Measurements from ENCODE around the gene NPEPPS. TPM values are rescaled to one million over a fixed set of nuclear protein-coding genes. Genes with fewer than 3 reads are reported as not detected.
A peak's percentile ranks its signal among the peaks of the same experiment; 100 is the strongest.

The NPEPPS gene
- total and polyA plus RNA-seq, 2 of the 13 experiments (the other 11 are each of a cell fraction or from before 2014, with no cell fraction given), result 53.5 to 127 TPM

DNA sequence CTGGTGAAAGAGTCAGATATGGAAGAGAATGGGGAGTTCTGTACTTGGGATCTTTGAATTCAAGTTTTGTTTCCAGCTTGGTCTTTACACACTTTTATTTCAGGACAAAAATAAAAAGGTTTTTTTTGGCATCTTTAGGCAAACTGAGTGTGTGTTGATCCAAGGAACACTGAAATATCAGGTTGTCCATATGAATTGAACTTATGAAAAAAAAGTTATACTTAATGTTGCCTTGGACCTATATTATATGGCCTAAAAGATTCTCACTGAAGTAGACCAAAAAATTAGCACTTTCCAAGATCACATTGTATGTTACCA lies 133.7 kb downstream of the NPEPPS start:
- Histone ChIP-seq H3K36me3 (replicated peaks in 1 of 2; ENCODE audit: control insufficient read depth in 1 of 2, insufficient read depth in 2 of 2, low read length in 2 of 2) (peaks cover 48 to 92% of the 10 kb centered on the region in 2 experiments), H3K9ac (ENCODE audit: insufficient read depth, low read depth, low read length) (no peak overlapping the region), H4K20me1 (ENCODE audit: insufficient read depth, low read length) (peaks cover 19% of the 10 kb centered on the region), H3K4me3 (replicated peaks in 1 of 3; ENCODE audit: insufficient read depth in 1 of 3, low read depth in 2 of 3, low read length in 3 of 3) (no peak overlapping the region), H2AFZ (ENCODE audit: low read length) (no peak overlapping the region), H3K79me2 (ENCODE audit: insufficient read depth, low read length) (no peaks in the 10 kb centered on the region), H3K9me3 (ENCODE audit: low read length) (no peaks in the 10 kb centered on the region), H3K27me3 (ENCODE audit: control insufficient read depth in 1 of 2, insufficient read depth in 2 of 2, low read length in 2 of 2) (no peaks in the 10 kb centered on the region), H3K27ac (ENCODE audit: extremely low read length, insufficient read depth, low read length) (no peak overlapping the region), H3K4me2 (ENCODE audit: low read depth, low read length) (no peak overlapping the region), H3K4me1 (ENCODE audit: insufficient read depth, low read length) (no peaks in the 10 kb centered on the region)
- FAIRE-seq (no peak), DNase-seq (ENCODE audit: low spot score) (no peak), ATAC-seq (no peak)
- BruUV-seq (replicated peaks), result no TSS peak
- ChIA-PET CTCF (ENCODE audit: low intra/inter-chr PET ratio, low total read pairs) (interaction anchor here (0.9 to 1.4 kb wide), 2 partner anchors 78 to 138 kb away, joined by 4 to 8 read pairs; no protein-coding TSS in a partner anchor), POLR2A (interaction anchor here (1.0 to 6.9 kb wide), 2 partner anchors 13 to 17 kb away, joined by 3 to 59 read pairs; partner anchors contain the start of gene KPNB1)
- in situ Hi-C loops (cut with HindIII; ENCODE audit: extremely low pct_ligation_motif_present, low pct_unique_long_range_greater_than_20kb) (no loop called here), intact Hi-C loops (cut with micrococcal nuclease; ENCODE audit: unreplicated experiment) (loop anchor here (1.0 to 2.0 kb wide), 3 partner anchors 14 to 78 kb away; no protein-coding TSS in a partner anchor)
- TF ChIP-seq NR2F6 (IDR thresholded peaks at IDR 0.05) (no peak), NR2F6 (CRISPR knock-in tag; IDR thresholded peaks at IDR 0.05) (0 out of 2 replicates have a peak, but pooled peaks have one; percentile 13), ELF4 (CRISPR knock-in tag; IDR thresholded peaks at IDR 0.05; ENCODE audit: borderline replicate concordance) (no peak), GABPA (IDR thresholded peaks at IDR 0.05; ENCODE audit: low read depth, low read length) (no peak), GABPA (CRISPR knock-in tag; IDR thresholded peaks at IDR 0.05; ENCODE audit: low read depth) (0 out of 2 replicates have a peak, but pooled peaks have one; percentile 3)

DNA sequence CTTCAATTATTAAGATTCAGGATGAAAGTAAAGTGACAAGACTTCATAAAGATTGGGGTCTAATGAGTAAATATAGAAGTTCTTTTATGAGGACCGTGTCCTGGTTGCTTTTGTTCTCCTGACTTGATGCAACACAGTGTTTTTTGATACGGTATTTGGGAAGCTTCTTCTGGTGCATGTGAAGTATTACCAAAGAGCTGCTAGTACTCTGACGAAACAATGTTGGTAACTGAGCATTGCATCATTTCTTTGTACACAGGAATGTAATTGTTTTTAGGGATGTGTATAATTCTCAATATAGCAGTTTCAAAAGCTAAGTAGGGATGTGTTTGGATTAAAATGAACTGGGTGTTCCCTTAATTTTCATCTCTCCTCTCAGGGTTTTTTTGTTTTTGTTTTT lies 134.7 kb downstream of the NPEPPS start:
- Histone ChIP-seq H3K4me2 (ENCODE audit: low read depth, low read length) (no peak overlapping the region), H3K79me2 (ENCODE audit: insufficient read depth, low read length) (no peaks in the 10 kb centered on the region), H3K4me3 (replicated peaks in 1 of 3; ENCODE audit: insufficient read depth in 1 of 3, low read depth in 2 of 3, low read length in 3 of 3) (no peak overlapping the region), H4K20me1 (ENCODE audit: insufficient read depth, low read length) (peaks cover 16% of the 10 kb centered on the region), H3K36me3 (replicated peaks in 1 of 2; ENCODE audit: control insufficient read depth in 1 of 2, insufficient read depth in 2 of 2, low read length in 2 of 2) (peaks cover 47 to 93% of the 10 kb centered on the region in 2 experiments), H3K27ac (ENCODE audit: extremely low read length, insufficient read depth, low read length) (no peak overlapping the region), H2AFZ (ENCODE audit: low read length) (no peak overlapping the region), H3K9me3 (ENCODE audit: low read length) (no peaks in the 10 kb centered on the region), H3K27me3 (ENCODE audit: control insufficient read depth in 1 of 2, insufficient read depth in 2 of 2, low read length in 2 of 2) (no peaks in the 10 kb centered on the region), H3K4me1 (ENCODE audit: insufficient read depth, low read length) (no peaks in the 10 kb centered on the region), H3K9ac (ENCODE audit: insufficient read depth, low read depth, low read length) (no peak overlapping the region)
- in situ Hi-C loops (cut with HindIII; ENCODE audit: extremely low pct_ligation_motif_present, low pct_unique_long_range_greater_than_20kb), result no loop called here
- no peak for FAIRE-seq
- 83% methylated on average over 3 of the region's 3 CpGs for WGBS (ENCODE audit: low lambda C conversion rate)
- 0 out of 4 replicates have a peak, but pooled peaks of 1 of the 2 experiments have one; percentile 22 for TF ChIP-seq KLF16 (CRISPR knock-in tag; IDR thresholded peaks at IDR 0.05)
- no peak for TF ChIP-seq THAP9 (CRISPR knock-in tag; IDR thresholded peaks at IDR 0.05; ENCODE audit: borderline replicate concordance)
- peak; percentile 42; the same call in 1 of the 2 replicates for TF ChIP-seq ATF7 (IDR thresholded peaks at IDR 0.05)
- no peak for TF ChIP-seq ATF7 (CRISPR knock-in tag; IDR thresholded peaks at IDR 0.05)
- TF ChIP-seq FOXA3 (CRISPR knock-in tag; IDR thresholded peaks at IDR 0.05), result 0 out of 2 replicates have a peak, but pooled peaks have one; percentile 11
- peak in 1 of 2 experiments; percentile 62; a peak in 1 of 4 replicates for TF ChIP-seq ATF4 (CRISPR knock-in tag; IDR thresholded peaks at IDR 0.05)
- TF ChIP-seq CEBPB (IDR thresholded peaks at IDR 0.05; ENCODE audit: borderline replicate concordance, low read depth, low read length), result peak; percentile 89
- TF ChIP-seq CEBPG (CRISPR knock-in tag; IDR thresholded peaks at IDR 0.05), result peak; percentile 54
- TF ChIP-seq SOX13 (IDR thresholded peaks at IDR 0.05), result no peak
- TF ChIP-seq SOX13 (CRISPR knock-in tag; conservative IDR thresholded peaks at IDR 0.05 in 1 of 2, IDR thresholded peaks at IDR 0.05 in 1 of 2), result 0 out of 4 replicates have a peak, but pooled peaks of 1 of the 2 experiments have one; percentile 16
- TF ChIP-seq KLF15 (CRISPR knock-in tag; IDR thresholded peaks at IDR 0.05; ENCODE audit: borderline replicate concordance), result no peak
- CTCF ChIA-PET (ENCODE audit: low intra/inter-chr PET ratio, low total read pairs), result no interaction called here
- BruUV-seq (replicated peaks), result no TSS peak
- no peak for ATAC-seq
- no peak for DNase-seq (ENCODE audit: low spot score)
- intact Hi-C loops (cut with micrococcal nuclease; ENCODE audit: unreplicated experiment), result loop anchor here (2.0 kb wide), 2 partner anchors 15 to 47 kb away; no protein-coding TSS in a partner anchor
- POLR2A ChIA-PET, result interaction anchor here (6.9 kb wide), 1 partner anchor 14 kb away, joined by 59 read pairs; the partner anchor contains the start of gene KPNB1
